SKM-1 treated with dmso at 0.1 percent for 144 hours (cell line): ENCODE results near the gene BOC.

Experiments
- DNase-seq: peaks from one replicate; lab custom pipeline; 2025; ENCODE audit not compliant: unreplicated experiment; lab: John Stamatoyannopoulos, UW

BOC gene

GRCh38 chr3:113249601-113250000, 38.2 kb downstream of the BOC start:
- no peak for DNase-seq

DNA sequence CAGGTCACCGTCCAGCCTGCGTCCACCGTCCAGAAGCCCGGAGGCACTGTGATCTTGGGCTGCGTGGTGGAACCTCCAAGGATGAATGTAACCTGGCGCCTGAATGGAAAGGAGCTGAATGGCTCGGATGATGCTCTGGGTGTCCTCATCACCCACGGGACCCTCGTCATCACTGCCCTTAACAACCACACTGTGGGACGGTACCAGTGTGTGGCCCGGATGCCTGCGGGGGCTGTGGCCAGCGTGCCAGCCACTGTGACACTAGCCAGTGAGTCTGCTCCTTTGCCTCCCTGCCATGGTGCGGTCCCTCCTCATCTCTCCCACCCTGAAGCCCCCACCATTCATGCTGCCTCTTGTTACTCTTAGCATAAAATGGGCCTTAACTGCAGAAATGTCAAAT, 39.2 kb downstream of the BOC start:
- DNase-seq = no peak

- no peak for DNase-seq
Measured at GRCh38 chr3:113251817-113252216, 40.5 kb downstream of the BOC start.

DNA sequence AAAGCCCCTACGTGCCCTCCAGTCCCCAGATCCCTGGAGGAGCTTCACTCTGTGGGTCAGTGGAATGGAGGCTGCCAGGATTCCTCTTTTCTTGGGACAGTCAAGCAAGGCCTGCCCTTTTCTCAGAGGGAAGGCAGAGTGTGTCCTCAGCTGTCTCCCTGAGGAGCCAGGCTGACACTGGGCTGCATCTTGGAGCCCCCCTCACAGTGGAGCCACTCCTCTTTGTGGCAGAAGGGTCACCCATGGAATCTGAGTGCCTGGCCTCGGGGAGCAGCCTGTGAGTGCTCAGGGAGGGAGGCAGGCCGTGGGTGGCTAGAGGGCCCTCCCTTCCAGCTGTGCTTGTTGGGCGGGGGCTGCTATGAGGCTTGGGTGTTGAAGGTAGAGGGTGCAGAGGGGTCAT, 41.2 kb downstream of the BOC start:
- DNase-seq = no peak

GRCh38 chr3:113253702-113254101, 42.3 kb downstream of the BOC start:
- no peak for DNase-seq

- DNase-seq = no peak
Measured at GRCh38 chr3:113254171-113254947, 43.0 kb downstream of the BOC start.

DNA sequence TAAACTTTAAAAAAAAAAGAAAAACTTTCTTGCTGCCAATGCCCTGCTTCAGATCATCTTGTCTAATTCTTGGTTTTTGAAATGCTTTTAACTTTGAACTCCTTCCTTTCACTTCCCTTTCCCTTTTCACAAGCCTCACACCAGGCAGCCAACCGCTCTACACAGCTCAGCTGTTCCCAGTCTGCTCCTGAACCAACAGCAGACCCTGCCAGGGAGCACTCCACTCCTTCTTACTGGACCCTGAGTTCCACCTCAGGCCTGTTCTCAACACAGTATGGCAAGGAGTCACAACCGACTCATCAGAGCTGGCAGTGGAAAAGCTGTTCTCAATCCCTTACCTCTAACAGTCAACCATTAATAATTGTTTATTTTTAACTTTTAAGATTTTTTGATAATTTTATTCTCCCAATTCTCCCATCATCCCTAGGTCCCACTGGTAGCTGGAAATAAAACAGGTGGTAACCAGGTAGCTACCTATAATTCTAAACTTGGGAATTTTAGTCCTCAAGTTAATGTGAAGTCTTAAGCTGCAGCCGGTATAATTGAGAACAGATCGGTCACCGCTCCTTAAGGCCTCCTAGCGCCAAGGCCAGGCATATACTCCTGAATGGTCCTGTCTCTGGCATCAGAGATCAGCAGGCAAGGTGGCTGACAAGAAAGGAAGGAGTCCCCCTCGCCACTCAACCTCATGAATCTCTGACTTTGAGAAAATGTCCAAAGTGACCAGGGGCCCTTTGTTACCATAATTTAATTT, 43.9 kb downstream of the BOC start:
- no peak for DNase-seq

- no peak for DNase-seq
Measured at GRCh38 chr3:113255854-113256615, 44.7 kb downstream of the BOC start.

DNA sequence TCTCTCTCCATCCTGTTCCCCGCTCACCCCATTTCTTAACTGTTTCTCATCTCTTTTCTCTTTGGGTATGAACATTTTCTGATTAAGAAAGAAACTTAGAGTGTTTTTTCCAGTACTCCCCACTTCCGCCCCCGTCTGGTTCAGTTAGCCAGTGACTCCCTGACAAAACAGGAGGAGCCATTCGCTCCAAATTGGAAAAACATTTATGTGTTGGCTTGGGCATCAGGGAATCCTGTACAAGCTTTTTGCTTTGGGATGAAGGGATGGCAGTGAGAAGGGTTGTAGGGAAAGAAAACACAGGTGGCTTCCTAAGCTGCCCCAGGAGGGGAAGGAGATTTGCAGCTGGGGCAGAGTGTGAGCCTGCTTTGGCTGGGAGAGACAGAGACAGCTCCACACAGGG, 47.0 kb downstream of the BOC start:
- DNase-seq = no peak

GRCh38 chr3:113259196-113259595, 47.8 kb downstream of the BOC start:
- DNase-seq = no peak

DNA sequence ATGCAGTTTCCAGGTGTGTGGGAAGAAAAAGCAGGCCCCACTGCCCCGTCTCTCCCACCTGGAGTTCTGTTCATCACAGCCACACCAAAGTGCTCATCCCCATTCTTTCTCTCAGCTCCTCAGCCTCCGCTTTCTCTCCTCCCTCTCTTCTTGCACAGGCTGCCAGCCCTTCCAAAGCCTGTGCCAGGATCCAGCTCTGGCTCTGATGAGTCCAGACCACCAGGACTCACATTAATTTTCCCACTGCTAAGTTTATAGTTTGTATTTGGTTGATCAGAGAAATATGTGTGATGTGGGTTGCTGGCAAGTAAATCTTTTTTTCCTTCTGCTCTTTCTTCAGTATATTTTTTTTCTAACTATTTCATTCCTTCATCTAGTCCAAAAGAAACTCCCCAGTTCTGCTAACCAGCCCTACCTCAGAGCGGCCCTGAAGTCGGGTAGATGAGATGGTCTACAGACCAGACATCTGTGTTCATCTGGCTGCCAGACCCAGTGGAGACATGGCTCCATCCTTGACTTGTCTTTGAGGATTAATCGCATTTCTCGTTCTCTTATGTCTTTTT, 49.8 kb downstream of the BOC start:
- no peak for DNase-seq

GRCh38 chr3:113261626-113262303, 50.4 kb downstream of the BOC start:
- no peak for DNase-seq

DNA sequence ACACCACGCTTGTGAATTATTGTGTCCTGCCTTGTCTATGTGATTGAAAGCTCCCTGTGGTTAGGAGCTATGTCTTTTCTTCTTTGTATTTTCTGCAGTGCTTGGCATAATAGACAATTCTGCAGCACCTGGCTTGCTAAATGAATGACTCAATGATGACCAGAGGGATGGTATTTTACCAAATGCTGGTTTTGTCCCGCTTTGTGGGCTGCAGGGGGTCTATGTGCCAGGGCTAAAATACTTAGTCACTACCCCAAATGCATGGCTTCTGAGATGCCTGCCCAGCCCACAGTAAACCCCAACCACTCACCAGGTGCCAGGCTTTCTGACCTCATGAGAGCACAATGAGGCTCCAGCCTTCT, 50.9 kb downstream of the BOC start:
- DNase-seq = no peak

DNA sequence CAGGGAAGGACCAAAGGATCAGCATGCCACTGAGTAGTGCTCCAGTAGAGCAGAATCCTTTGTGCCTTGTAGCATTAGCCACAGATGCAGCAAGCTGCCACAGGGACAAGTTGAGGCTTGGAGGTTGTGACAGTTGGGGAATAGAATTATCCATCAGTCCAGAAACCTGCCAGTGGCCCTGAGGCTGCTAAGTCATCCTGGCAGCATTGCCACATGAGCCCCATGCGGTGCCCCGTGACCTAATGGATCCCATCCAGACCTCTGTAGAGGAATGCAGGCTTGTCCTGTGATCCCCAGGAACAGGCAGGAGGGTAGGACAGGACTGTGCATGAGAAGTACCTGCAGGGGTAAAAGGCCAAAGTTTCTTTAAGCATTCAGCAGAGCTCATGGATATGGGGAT, 51.7 kb downstream of the BOC start:
- no peak for DNase-seq

GRCh38 chr3:113263778-113264177, 52.4 kb downstream of the BOC start:
- DNase-seq = no peak

- DNase-seq = no peak
Measured at GRCh38 chr3:113264283-113265131, 53.1 kb downstream of the BOC start.

DNA sequence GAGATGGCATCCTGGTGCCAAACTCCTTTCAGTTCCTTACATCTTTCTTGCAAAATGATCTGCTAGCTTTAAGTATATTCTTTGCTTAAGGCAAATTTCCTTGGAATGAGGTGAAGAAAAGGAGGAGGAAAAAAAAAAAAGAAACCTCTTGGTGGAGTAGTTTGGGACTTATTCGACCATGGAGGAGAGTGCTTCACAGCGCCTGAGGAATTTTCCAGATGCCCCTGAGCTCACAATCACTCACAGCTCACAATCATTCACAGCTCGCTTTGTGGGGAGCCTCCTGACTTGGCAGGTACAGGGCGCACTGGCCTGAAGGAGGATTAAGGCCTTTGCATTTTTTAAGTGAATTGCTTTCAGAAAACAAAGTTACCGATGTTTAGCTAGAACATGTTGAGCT, 53.9 kb downstream of the BOC start:
- no peak for DNase-seq

GRCh38 chr3:113266738-113267137, 55.4 kb downstream of the BOC start:
- DNase-seq = no peak

GRCh38 chr3:113268311-113268710, 57.0 kb downstream of the BOC start:
- no peak for DNase-seq

DNA sequence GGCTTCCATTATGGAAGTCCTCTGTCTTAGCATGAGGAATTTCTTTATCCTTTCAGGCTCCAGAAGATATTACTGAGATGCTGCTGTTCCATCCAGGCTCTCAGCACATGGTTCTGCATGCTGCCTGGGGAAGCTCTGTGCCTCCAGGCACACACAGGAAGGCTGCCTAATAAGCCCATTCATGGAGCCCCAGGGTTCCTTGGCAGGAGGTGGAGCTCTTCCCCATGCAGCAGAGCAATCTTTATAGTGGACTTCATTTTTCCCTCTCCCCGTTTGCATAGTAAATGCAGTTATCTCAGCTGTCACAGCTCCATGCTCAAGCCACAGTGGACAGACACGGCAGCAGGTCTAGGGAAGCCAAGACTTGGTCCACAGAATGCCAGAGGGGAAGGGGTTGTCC, 57.6 kb downstream of the BOC start:
- DNase-seq = no peak
